Myometrial cell (primary cell): ENCODE data around the gene ADISSP. TPM values are rescaled to one million over a fixed set of nuclear protein-coding genes. Genes with fewer than 3 reads are reported as not detected.

Experiments
- total RNA-seq: library from RNA; depleted of rRNA; stranded (reverse); fragments of >200 nt; gene quantifications from 2 replicates; pipeline ENCODE4 v1.2.3, GENCODE V29; 2015

Gene ADISSP
- 68.9 and 87.9 TPM in 2 replicates for total RNA-seq

DNA sequence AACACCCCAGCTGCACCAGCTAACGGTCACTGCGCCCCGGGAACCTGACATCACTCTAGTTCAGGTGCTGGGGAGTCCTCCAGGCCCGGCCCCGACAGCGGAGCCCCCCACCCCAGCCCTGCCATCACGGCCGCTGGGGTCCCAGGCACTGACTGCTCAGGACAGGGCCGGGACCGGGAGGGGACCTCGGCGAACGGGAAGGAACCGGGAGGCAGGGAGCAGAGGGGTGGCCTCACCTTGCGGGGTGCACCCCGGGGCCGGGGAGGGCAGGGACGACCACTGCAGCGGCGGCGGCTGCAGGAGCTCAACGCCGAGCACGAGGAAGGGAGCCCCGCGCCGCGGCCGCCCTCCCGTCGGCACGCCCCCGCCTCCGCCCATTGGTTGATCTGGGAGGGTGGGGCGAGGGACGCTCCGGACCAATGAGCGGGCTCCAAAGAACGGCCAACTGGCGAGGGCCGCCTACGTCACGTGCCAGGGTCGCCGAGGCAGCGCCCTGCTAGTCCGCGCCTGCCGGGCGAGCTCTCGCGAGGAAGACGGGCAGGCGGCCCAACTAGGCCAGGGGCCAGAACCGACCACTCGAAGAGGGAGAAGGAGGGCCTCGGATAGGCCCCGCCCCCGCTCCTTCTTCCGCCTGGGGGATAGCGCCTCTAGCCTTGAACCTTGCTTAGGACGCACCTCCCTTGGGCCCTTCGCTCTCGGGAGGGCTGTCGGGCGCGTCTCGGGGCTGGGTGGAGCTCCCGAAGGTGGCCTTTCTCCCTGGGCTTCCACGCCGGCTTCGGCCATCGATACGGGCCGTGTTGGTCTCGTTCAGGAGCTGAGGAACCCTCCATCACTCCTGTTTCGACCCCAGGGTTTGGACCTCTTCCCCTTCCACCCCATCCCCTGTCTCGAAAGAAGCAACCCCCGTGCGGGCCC lies at the start of gene ADISSP:
TSS of gene ADISSP (minus strand) at position 327 of the 915 bp plus-strand sequence. CDS start 7,653 bp downstream, outside the sequence.

DNA sequence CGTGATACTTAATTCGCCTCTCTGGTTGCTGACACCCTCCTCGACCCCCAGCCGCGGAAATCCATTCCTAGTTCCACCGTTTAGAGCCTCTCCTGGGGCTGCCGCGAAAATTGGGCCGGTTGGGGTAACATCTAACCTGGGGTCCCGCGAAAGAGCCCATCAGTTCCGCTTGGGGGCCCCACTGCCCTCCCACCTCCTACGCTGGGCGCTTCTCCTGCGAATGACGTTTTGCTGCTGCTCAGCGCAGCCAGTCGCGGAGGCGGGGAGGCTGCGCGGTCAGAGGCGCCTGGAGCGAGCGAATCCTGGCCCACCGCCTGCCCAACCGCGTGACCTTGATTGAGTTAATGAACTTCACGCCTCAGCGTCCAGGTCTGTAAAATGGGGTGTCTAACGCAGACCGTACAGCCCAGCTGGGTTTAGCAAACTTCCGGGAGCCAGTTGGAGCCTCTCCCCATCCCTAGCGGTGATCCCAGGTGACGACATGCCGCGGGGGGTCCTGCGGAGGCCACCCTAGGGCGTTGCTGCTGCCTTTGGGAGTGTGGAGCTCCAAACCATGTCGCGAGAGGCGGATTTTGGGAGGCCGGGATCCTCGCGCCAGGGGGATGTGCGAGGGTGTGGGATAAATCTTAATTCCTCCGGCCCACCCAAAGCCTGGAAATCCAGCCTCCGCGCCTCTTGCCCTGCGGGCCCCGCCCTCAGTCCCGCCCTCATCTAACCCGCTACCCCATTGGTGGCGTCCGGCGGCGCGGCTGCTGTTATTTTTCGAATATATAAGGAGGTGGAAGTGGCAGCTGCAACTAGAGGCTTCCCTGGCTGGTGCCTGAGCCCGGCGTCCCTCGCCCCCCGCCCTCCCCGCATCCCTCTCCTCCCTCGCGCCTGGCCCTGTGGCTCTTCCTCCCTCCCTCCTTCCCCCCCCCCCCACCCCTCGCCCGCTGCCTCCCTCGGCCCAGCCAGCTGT lies 28.2 kb upstream of the ADISSP start, which contains the start of gene CDC25B:
TSS of gene CDC25B (plus strand) at position 800 of the 958 bp plus-strand sequence. CDS start 222 bp downstream, outside the sequence.

DNA sequence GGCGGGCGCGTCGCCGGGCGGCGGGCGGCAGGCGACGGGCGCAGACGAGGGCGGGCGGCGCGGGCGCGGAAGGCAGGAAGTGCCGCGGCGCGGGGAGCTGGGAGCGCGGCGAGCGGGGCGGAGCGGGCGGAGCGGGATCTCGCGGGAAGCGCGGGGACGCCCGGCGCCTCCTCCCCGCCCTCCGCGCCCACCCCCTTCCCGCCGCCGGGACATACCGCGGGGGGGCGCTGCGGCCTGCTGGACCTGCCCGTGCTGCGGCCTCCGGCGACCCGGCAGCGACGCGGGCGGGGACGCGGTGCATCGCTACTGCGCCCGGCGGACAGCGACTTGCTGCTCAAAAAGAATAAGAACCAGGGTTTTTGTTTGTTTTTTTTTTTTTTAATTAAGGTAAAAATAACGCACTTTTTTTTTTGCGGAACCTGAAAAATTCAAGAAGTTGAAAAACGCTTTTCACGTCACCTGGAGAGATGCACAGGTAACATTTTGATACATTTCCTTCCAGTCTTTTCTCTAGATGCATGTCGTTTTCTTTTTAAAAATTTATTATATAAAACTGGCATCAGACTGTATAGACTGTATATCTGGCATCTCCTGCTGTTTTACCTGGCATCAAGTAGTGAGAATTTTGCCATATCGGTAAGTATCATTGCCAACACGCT lies 19.2 kb upstream of the ADISSP start, which contains the start of gene CENPB:
TSS of gene CENPB (minus strand) at position 76 of the 659 bp plus-strand sequence. CDS start 257 bp downstream, outside the sequence.

DNA sequence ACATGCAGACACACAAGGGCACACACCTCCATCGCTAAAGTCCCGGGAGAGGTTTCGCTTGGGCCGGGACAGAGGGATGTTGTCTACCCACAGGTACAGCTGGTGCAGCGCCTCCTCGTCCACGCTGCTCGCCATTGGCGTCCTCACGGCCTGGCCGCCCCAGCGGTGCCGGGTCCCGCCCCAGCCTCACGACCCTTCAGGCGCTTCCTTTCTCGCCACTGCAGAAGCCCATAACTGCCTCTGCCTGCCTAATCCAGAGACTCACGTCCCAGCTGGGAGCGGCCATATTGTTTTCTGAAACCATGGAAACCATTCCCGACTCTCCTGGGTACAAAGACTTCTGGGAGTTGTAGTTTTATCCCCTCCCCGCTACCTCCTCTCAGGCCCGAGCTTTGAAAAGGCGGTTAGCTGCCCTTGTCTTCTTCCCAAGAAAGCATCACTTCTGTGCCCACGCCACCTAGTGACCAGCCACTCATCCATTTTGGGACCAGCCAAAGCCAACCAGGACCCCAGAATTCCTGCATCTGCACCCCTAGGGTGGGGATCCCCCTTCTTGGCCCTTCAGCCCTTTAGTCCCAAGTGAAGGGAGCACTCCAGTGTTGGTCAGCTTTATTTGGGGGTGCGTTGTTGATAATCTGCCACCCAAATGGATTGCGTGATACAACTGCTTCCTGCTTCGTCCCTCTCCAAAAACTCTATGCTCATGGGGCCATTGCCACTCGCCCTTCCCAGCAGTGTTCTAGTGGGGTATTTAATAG lies 13.8 kb upstream of the ADISSP start, which contains the start of gene SPEF1:
TSS of gene SPEF1 (minus strand) at position 296 of the 758 bp plus-strand sequence. CDS start at position 135, 161 bp downstream.

DNA sequence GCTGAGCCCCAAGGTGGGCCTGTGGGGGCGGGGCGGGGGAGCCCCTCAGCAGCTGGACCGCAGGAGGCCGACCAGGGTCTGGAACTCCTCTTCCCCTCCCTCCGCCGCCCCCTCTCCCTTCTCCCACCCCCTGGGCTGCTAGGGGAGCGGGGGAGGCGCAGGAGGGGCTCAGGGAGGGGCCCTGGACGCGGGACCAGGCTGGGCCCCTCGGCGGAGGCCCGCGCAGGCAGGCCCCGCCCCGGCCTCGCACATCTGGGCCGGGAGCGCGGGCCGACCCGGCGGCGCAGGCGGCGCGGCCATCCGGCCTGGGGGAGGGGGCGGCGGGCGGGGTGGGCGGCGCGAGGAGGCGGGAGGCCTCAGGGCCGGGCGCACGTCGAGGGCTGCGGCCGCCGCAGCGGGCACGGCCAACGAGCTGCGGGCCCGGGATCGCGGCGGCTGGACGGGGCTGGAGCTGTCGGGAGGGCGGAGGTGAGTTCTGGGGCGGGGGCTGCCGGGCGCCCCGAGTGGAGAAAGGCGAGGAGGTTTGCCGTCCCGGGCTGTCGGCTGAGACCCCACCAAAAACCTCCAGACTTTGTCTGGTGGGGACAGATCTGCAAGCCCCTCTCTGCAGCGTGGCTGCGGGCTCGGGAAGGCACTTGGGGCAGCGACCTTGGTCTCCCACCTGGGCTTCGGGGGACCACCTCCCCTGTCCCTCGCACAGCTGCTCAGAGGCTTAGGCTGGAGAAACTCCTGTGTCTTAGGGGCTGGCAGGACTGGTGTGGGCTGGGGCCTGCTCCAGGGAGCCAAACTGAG lies 35.0 kb downstream of the ADISSP start, which contains the start of gene HSPA12B:
TSS of gene HSPA12B (plus strand) at position 359 of the 792 bp plus-strand sequence. CDS start 5,990 bp downstream, outside the sequence.

DNA sequence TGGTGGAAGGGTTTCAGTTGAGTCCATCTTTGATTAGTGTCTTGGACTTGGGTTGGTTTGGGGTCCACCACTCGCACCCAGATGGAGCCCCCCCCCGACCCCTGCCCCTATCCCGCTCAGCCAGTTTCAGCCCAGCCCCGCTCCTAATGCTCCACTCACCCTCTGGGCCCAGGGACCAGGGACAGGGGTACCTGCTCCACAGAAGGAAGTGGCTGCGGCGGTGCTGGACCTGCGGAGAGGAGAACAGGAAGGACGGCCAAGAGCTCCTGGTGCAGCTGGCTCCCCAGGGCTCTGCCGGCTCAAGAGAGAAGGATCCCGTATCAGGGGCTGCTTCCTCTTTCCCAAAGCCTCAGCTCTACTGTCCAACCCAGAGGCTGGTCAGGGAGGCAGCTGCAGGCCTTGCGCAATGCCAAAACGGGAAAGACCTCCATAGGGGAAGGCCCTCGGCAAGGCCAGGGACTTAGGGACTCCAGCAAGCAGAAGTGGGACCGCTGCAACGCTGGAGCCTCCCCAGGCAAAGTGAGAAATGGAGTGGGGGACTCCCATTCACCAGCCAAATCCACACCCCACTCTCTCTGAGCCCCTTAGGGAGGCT lies 55.2 kb downstream of the ADISSP start, which contains the start of gene SIGLEC1:
TSS of gene SIGLEC1 (minus strand) at position 322 of the 595 bp plus-strand sequence. CDS start 5,472 bp downstream, outside the sequence.

Other genes with a start within 250 kb of the ADISSP start
- not detected in 2 replicates for gene GFRA4, start 104.4 kb downstream of the ADISSP start, total RNA-seq
- gene ADAM33, start 85.7 kb downstream of the ADISSP start, total RNA-seq: 19.6 and 22.2 TPM in 2 replicates
- gene SIGLEC1, start 55.2 kb downstream of the ADISSP start, total RNA-seq: not detected in 2 replicates
- gene HSPA12B, start 35.1 kb downstream of the ADISSP start, total RNA-seq: 0.18 TPM in 1 of 2 replicates, not detected in the other
- 4.6 TPM in 1 of 2 replicates, not detected in the other for gene SPEF1, start 13.7 kb upstream of the ADISSP start, total RNA-seq
- gene CENPB, start 19.0 kb upstream of the ADISSP start, total RNA-seq: 97.8 and 99.5 TPM in 2 replicates
- gene CDC25B, start 28.6 kb upstream of the ADISSP start, total RNA-seq: 42.7 and 44.1 TPM in 2 replicates
- 23.1 and 24.6 TPM in 2 replicates for gene AP5S1, start 52.8 kb upstream of the ADISSP start, total RNA-seq
- gene MAVS, start 79.1 kb upstream of the ADISSP start, total RNA-seq: 17.9 and 19.9 TPM in 2 replicates
- 37.8 and 45.5 TPM in 2 replicates for gene PANK2, start 121.6 kb upstream of the ADISSP start, total RNA-seq
- 22.2 and 30.8 TPM in 2 replicates for gene RNF24, start 247.8 kb upstream of the ADISSP start, total RNA-seq